K562 (cell line): ENCODE measurements around the gene NT5DC1. TPM values are rescaled to one million over a fixed set of nuclear protein-coding genes. Genes with fewer than 3 reads are reported as not detected.

Source experiments
- ATAC-seq: fragments of 200-7000 bp; cut with Tn5 transposase; 3 replicates; pipeline ENCODE4 v1.9.1; 2020; ENCODE audit warnings: moderate library complexity
- BruUV-seq: library from RNA; stranded (reverse); fragments of 400-500 nt; replicated peaks from 2 replicates; lab custom pipeline; 2021; lab: Mats Ljungman, UMichigan
- CTCF ChIA-PET: fragments of 300-600 bp; formaldehyde crosslinking; extraction: SDS; loops from one replicate; lab custom pipeline; 2021; ENCODE audit warnings: low intra/inter-chr PET ratio; lab: Yijun Ruan, JAX
- POLR2A ChIA-PET: fragments of 300-600, 350-650 bp; sonication (Branson Sonifier 250); formaldehyde crosslinking; extraction: SDS; loops from one replicate; lab custom pipeline; 2021; ENCODE audit warnings: antibody characterized with exemption, inconsistent platforms; lab: Yijun Ruan, JAX
- DNase-seq, 4 experiments: peaks; one replicate each; pipeline versions ENCODE4 v3.0.0 to v3.0.0-alpha.2; 2011 to 2018; ENCODE audit warnings: low spot score in 3 of 4, mixed read lengths in 3 of 4; ENCODE audit errors: extremely low read depth in 1 of 4
- FAIRE-seq: peaks from 2 replicates; lab custom pipeline; 2011; peaks lifted over from hg19 to GRCh38; lab: Jason Lieb, UNC
- H2AFZ ChIP-seq: 2 replicates; pipeline ENCODE4 v1.6.0; 2011; ENCODE audit warnings: low read depth, low read length, control low read depth, inconsistent platforms
- H3K27ac ChIP-seq: fragments of 200-600 bp; 3 replicates; pipeline ENCODE4 v1.8.0; 2011; ENCODE audit warnings: low read depth, mild to moderate bottlenecking, control low read depth, inconsistent platforms, low read length, moderate library complexity, mixed read lengths; ENCODE audit errors: extremely low read depth
- H3K27me3 ChIP-seq, 2 experiments: fragments of 300-600 bp in 1 of 2; 2 replicates in 1 of 2; 3 replicates in 1 of 2; pipeline versions ENCODE4 v1.6.0 to v1.8.0; 2011; ENCODE audit warnings: inconsistent platforms in 2 of 2, low read length in 2 of 2, mild to moderate bottlenecking in 1 of 2, mixed read lengths in 1 of 2, moderate library complexity in 1 of 2; ENCODE audit not compliant: control insufficient read depth in 2 of 2, insufficient read depth in 2 of 2
- H3K36me3 ChIP-seq: fragments of 300-600 bp; 3 replicates; pipeline ENCODE4 v1.8.0; 2011; ENCODE audit warnings: mild to moderate bottlenecking, low read length, inconsistent platforms; ENCODE audit not compliant: control insufficient read depth, insufficient read depth
- H3K4me1 ChIP-seq, 2 experiments: fragments of 200-600 bp in 1 of 2; replicated peaks in 1 of 2; 2 replicates in 1 of 2; 3 replicates in 1 of 2; pipeline versions ENCODE4 v1.5.1 to v1.8.0; 2011; ENCODE audit warnings: inconsistent platforms in 2 of 2, low read length in 2 of 2, mild to moderate bottlenecking in 1 of 2, mixed read lengths in 1 of 2, moderate library complexity in 1 of 2; ENCODE audit not compliant: control insufficient read depth in 2 of 2, insufficient read depth in 2 of 2
- H3K4me2 ChIP-seq: 2 replicates; pipeline ENCODE4 v1.6.1; 2011; ENCODE audit warnings: low read length, control low read depth, inconsistent platforms, mixed read lengths; ENCODE audit not compliant: insufficient read depth
- H3K4me3 ChIP-seq: fragments of 200-600 bp; sonication (generic), shearing (Covaris generic); 2 replicates; pipeline ENCODE4 v1.5.1; 2016; ENCODE audit warnings: control low read depth, inconsistent platforms
- H3K79me2 ChIP-seq: fragments of 200-600 bp; 3 replicates; pipeline ENCODE4 v1.8.0; 2011; ENCODE audit warnings: low read length, inconsistent platforms; ENCODE audit not compliant: control insufficient read depth, insufficient read depth
- H3K9ac ChIP-seq, 2 experiments: 2 replicates each; pipeline versions ENCODE4 v1.6.0 to v1.6.1; 2011; ENCODE audit warnings: low read depth in 2 of 2, low read length in 2 of 2, control low read depth in 1 of 2, inconsistent platforms in 1 of 2, mild to moderate bottlenecking in 1 of 2, mixed read lengths in 1 of 2; ENCODE audit not compliant: insufficient read depth in 1 of 2
- H3K9me1 ChIP-seq: one replicate; pipeline ENCODE4 v1.6.0; 2011; ENCODE audit warnings: inconsistent platforms, mild to moderate bottlenecking, low read length, moderate library complexity; ENCODE audit not compliant: control insufficient read depth, insufficient read depth
- H3K9me3 ChIP-seq: replicated peaks from 2 replicates; pipeline ENCODE4 v1.5.1; 2011; ENCODE audit warnings: low read depth, low read length, inconsistent platforms; ENCODE audit not compliant: control insufficient read depth, insufficient read depth
- H4K20me1 ChIP-seq: replicated peaks from 2 replicates; pipeline ENCODE4 v1.6.1; 2011; ENCODE audit warnings: low read length, inconsistent platforms, mixed read lengths; ENCODE audit not compliant: control insufficient read depth, insufficient read depth
- ATF3 ChIP-seq, 2 experiments: fragments of 450-650 bp in 1 of 2; sonication (generic) in 1 of 2; formaldehyde crosslinking in 1 of 2; IDR thresholded peaks in 1 of 2; conservative IDR thresholded peaks in 1 of 2; 2 replicates each; pipeline versions ENCODE4 v1.6.1 to v1.8.1; 2016 to 2023; ENCODE audit warnings: mild to moderate bottlenecking in 2 of 2, moderate library complexity in 2 of 2, inconsistent platforms in 1 of 2, missing genetic modification reagents in 1 of 2
- CBFA2T2 ChIP-seq: fragments of 450-650 bp; conservative IDR thresholded peaks from 2 replicates; pipeline ENCODE4 v1.6.1; 2017; ENCODE audit warnings: mild to moderate bottlenecking
- CBFB ChIP-seq: sonication (generic); formaldehyde crosslinking; IDR thresholded peaks from 2 replicates; pipeline ENCODE4 v1.4.0; 2020; ENCODE audit warnings: mild to moderate bottlenecking, missing genetic modification reagents
- ELF4 ChIP-seq: fragments of 450-650 bp; formaldehyde crosslinking; IDR thresholded peaks from 2 replicates; pipeline ENCODE4 v1.4.0; 2022; ENCODE audit warnings: missing genetic modification characterization
- FOSL1 ChIP-seq: fragments of 200-800 bp; sonication (Bioruptor generic); conservative IDR thresholded peaks from 2 replicates; pipeline ENCODE4 v1.6.1; 2016; ENCODE audit warnings: missing genetic modification characterization, missing compliant biosample characterization
- GTF2A2 ChIP-seq: IDR thresholded peaks from 2 replicates; pipeline ENCODE4 v1.6.1; 2016; ENCODE audit warnings: mild to moderate bottlenecking, missing genetic modification characterization, missing compliant biosample characterization
- IRF1 ChIP-seq: sonication (generic); formaldehyde crosslinking; IDR thresholded peaks from 2 replicates; pipeline ENCODE4 v1.8.0; 2022; ENCODE audit warnings: missing genetic modification reagents, mild to moderate bottlenecking, borderline replicate concordance
- JUND ChIP-seq, 2 experiments: IDR thresholded peaks; 2 replicates in 1 of 2; 3 replicates in 1 of 2; pipeline ENCODE4 v1.6.1; 2011; ENCODE audit warnings: borderline replicate concordance in 2 of 2, low read depth in 2 of 2, low read length in 2 of 2, improper control_type of control experiment in 1 of 2, missing biosample characterization in 1 of 2, missing genetic modification characterization in 1 of 2, missing genetic modification reagents in 1 of 2
- MECOM ChIP-seq: fragments of 250-450 bp; sonication (Bioruptor Pico); IDR thresholded peaks from 2 replicates; pipeline ENCODE4 v1.8.0; 2022; ENCODE audit warnings: inconsistent platforms
- MEIS2 ChIP-seq: fragments of 450-650 bp; IDR thresholded peaks from 2 replicates; pipeline ENCODE4 v1.6.1; 2014; ENCODE audit warnings: mild to moderate bottlenecking; ENCODE audit not compliant: partially characterized antibody
- POLR2AphosphoS2 ChIP-seq: IDR thresholded peaks from 2 replicates; pipeline ENCODE4 v1.6.1; 2012; ENCODE audit warnings: low read length, improper control_type of control experiment
- SLC30A9 ChIP-seq: fragments of 250-450 bp; sonication (Bioruptor Pico); IDR thresholded peaks from 2 replicates; pipeline ENCODE4 v1.8.0; 2022; ENCODE audit warnings: mild to moderate bottlenecking, moderate library complexity
- TARDBP ChIP-seq: fragments of 450-650 bp; IDR thresholded peaks from 2 replicates; pipeline ENCODE4 v1.6.1; 2016
- TOE1 ChIP-seq, 2 experiments: fragments of 450-650 bp in 1 of 2; sonication (generic) in 1 of 2; formaldehyde crosslinking in 1 of 2; IDR thresholded peaks; 2 replicates each; pipeline versions ENCODE4 v1.7.1 to v1.8.0; 2016 to 2022; ENCODE audit warnings: borderline replicate concordance in 2 of 2, mild to moderate bottlenecking in 2 of 2, antibody characterized with exemption in 1 of 2, inconsistent platforms in 1 of 2, low read depth in 1 of 2, missing genetic modification reagents in 1 of 2, moderate library complexity in 1 of 2
- U2AF2 ChIP-seq: fragments of 200-400 bp; formaldehyde crosslinking; optimal IDR thresholded peaks from 2 replicates; pipeline ENCODE3; 2017; ENCODE audit warnings: low read depth, mild to moderate bottlenecking, low read length
- ZNF316 ChIP-seq: fragments of 450-650 bp; IDR thresholded peaks from 2 replicates; pipeline ENCODE4 v1.6.1; 2016
- ZNF639 ChIP-seq, 2 experiments: fragments of 200-800 bp in 1 of 2; sonication (Bioruptor generic) in 1 of 2; sonication (generic) in 1 of 2; formaldehyde crosslinking in 1 of 2; IDR thresholded peaks in 1 of 2; conservative IDR thresholded peaks in 1 of 2; 2 replicates each; pipeline versions ENCODE4 v1.5.0 to v1.6.1; 2016 to 2020; ENCODE audit warnings: missing compliant biosample characterization in 1 of 2, missing genetic modification characterization in 1 of 2, missing genetic modification reagents in 1 of 2
- WGBS: fragments of 100-300 bp; shearing (Covaris generic); methylation state at CpG from one replicate; pipeline ENCODE4 v1.1.6; 2016; ENCODE audit warnings: low coverage, mixed read lengths; ENCODE audit not compliant: insufficient coverage; ENCODE audit errors: missing lambda C conversion rate; 5-methylcytosine and 5-hydroxymethylcytosine counted together
- in situ Hi-C: fragments of 300-500 bp; cut with MboI; formaldehyde crosslinking; loops from 4 replicates; pipeline ENCODE4 v1.15.0; 2018; ENCODE audit warnings: inconsistent platforms, mixed read lengths
- intact Hi-C: fragments of 100-400 bp; cut with micrococcal nuclease; formaldehyde crosslinking; loops from 2 replicates; pipeline ENCODE4 v1.14.2; 2022
- polyA plus RNA-seq, 8 experiments: library from polyadenylated mRNA; depleted of rRNA in 4 of 8; stranded (reverse) in 5 of 8; unstranded in 3 of 8; fragments of >200 nt; fragmentation: Nextera tagmentation in 2 of 8; fragmentation: Illumina TruSeq in 1 of 8; extraction: Ambion mirVana in 2 of 8; extraction: Trizol in 1 of 8; gene quantifications; 2 replicates each; pipeline versions ENCODE4 v1.2.1 to v1.2.3, GENCODE V29; 2011 to 2014; ENCODE audit warnings: inconsistent platforms in 1 of 8, missing spikeins in 1 of 8
- total RNA-seq, 7 experiments: library from RNA; depleted of rRNA in 6 of 7; stranded (reverse); fragments of >200 nt in 6 of 7; fragmentation: Illumina TruSeq in 2 of 7; extraction: Trizol in 2 of 7; gene quantifications; 2 replicates each; pipeline versions ENCODE4 v1.2.1 to v1.2.3, GENCODE V29; 2011 to 2021; ENCODE audit warnings: low replicate concordance in 1 of 7

The NT5DC1 gene
- total and polyA plus RNA-seq, 9 of the 15 experiments (the other 6 are each of a cell fraction or from before 2014, with no cell fraction given), result 4.9 to 28.5 (median 16.3) TPM

- TF ChIP-seq MEIS2 (peak; percentile 57), ZNF316 (0 out of 2 replicates have a peak, but pooled peaks have one; percentile 8), CBFB (CRISPR knock-in tag) (no peak), JUND (IDR thresholded peaks at IDR 0.05; ENCODE audit: borderline replicate concordance, low read depth, low read length) (no peak), JUND (tag; IDR thresholded peaks at IDR 0.05; ENCODE audit: borderline replicate concordance, low read depth, low read length) (peak; percentile 64), FOSL1 (tag) (peak; percentile 57)
These were observed 120.4 kb downstream of the NT5DC1 start (continued) for GRCh38 chr6:116221067-116221466.

GRCh38 chr6:116221911-116222310 lies 121.3 kb downstream of the NT5DC1 start:
- Histone ChIP-seq H3K79me2 (no peaks in the 10 kb centered on the region), H3K9me3 (no peaks in the 10 kb centered on the region), H3K9me1 (no peaks in the 10 kb centered on the region), H3K4me3 (no peak overlapping the region), H2AFZ (no peak overlapping the region), H3K9ac (no peak overlapping the region), H3K36me3 (no peaks in the 10 kb centered on the region), H3K27me3 (no peaks in the 10 kb centered on the region), H4K20me1 (no peaks in the 10 kb centered on the region), H3K27ac (no peak overlapping the region), H3K4me1 (peaks cover 0 to 3% of the 10 kb centered on the region in 2 experiments; a peak in 2 of 5 replicates), H3K4me2 (no peak overlapping the region)
- in situ Hi-C loops, result no loop called here
- ChIA-PET POLR2A (no interaction called here), CTCF (no interaction called here)
- no TSS peak for BruUV-seq
- FAIRE-seq (no peak), DNase-seq (no peak), ATAC-seq (no peak)
- intact Hi-C loops, result no loop called here
- 43% methylated on average over 2 of the region's 2 CpGs for WGBS
- no peak for TF ChIP-seq TOE1 (IDR thresholded peaks at IDR 0.05; ENCODE audit: borderline replicate concordance)
- TF ChIP-seq TOE1 (CRISPR knock-in tag; IDR thresholded peaks at IDR 0.05; ENCODE audit: borderline replicate concordance, low read depth), result no peak
- no peak for TF ChIP-seq ELF4 (CRISPR knock-in tag)
- TF ChIP-seq U2AF2, result no peak
- TF ChIP-seq TARDBP, result no peak
- no peak for TF ChIP-seq CBFA2T2
- no peak for TF ChIP-seq ZNF639 (CRISPR knock-in tag; conservative IDR thresholded peaks at IDR 0.05 in 1 of 2, IDR thresholded peaks at IDR 0.05 in 1 of 2)
- TF ChIP-seq MECOM (CRISPR knock-in tag), result no peak
- TF ChIP-seq POLR2AphosphoS2, result no peak
- TF ChIP-seq ATF3 (IDR thresholded peaks at IDR 0.05), result no peak
- TF ChIP-seq ATF3 (CRISPR knock-in tag; conservative IDR thresholded peaks at IDR 0.05), result no peak
- no peak for TF ChIP-seq SLC30A9 (CRISPR knock-in tag)
- TF ChIP-seq IRF1, result no peak
- no peak for TF ChIP-seq GTF2A2
